GM12878 (cell line): ENCODE data around the gene SLC25A28. TPM values are rescaled to one million over a fixed set of nuclear protein-coding genes. Genes with fewer than 3 reads are reported as not detected.

Experiments used
- ATAC-seq: fragments of 200-7000 bp; cut with Tn5 transposase; 3 replicates; pipeline ENCODE4 v1.9.1; 2020; ENCODE audit warnings: mild to moderate bottlenecking, moderate library complexity
- BruUV-seq: library from RNA; stranded (reverse); fragments of 400-500 nt; replicated peaks from 2 replicates; lab custom pipeline; 2021; lab: Mats Ljungman, UMichigan
- CTCF ChIA-PET: fragments of 300-600 bp; sonication (Branson Sonifier 250); formaldehyde crosslinking; extraction: SDS; loops from one replicate; lab custom pipeline; 2021; ENCODE audit warnings: inconsistent platforms; lab: Yijun Ruan, JAX
- POLR2A ChIA-PET: fragments of 350-600 bp; formaldehyde crosslinking; extraction: SDS; loops from one replicate; lab custom pipeline; 2021; ENCODE audit warnings: inconsistent platforms; lab: Charles Lee
- RAD21 ChIA-PET: fragments of 300-600 bp; sonication (Branson Sonifier 250); formaldehyde crosslinking; loops from one replicate; lab custom pipeline; 2023; ENCODE audit warnings: antibody characterized with exemption; ENCODE audit not compliant: unreplicated experiment; lab: Charles Lee
- SMC1A ChIA-PET: fragments of 300-600 bp; sonication (Branson Sonifier 250); formaldehyde crosslinking; loops from one replicate; lab custom pipeline; 2023; ENCODE audit not compliant: unreplicated experiment, uncharacterized antibody; lab: Charles Lee
- DNase-seq: peaks from one replicate; pipeline ENCODE4 v3.0.0-alpha.2; 2011; ENCODE audit warnings: low read depth, low spot score
- FAIRE-seq: peaks from 3 replicates; lab custom pipeline; 2011; peaks lifted over from hg19 to GRCh38; lab: Jason Lieb, UNC
- H2AFZ ChIP-seq: 2 replicates; pipeline ENCODE4 v1.6.0; 2011; ENCODE audit warnings: low read depth, low read length, control low read depth; ENCODE audit not compliant: control insufficient read depth
- H3K27ac ChIP-seq: 2 replicates; pipeline ENCODE4 v1.5.1; 2011; ENCODE audit warnings: control low read depth; ENCODE audit not compliant: control insufficient read depth, insufficient read depth
- H3K27me3 ChIP-seq, 2 experiments: replicated peaks in 1 of 2; 2 replicates each; pipeline versions ENCODE4 v1.6.0 to v1.6.1; 2011; ENCODE audit warnings: low read length in 1 of 2; ENCODE audit not compliant: control insufficient read depth in 2 of 2, insufficient read depth in 2 of 2
- H3K36me3 ChIP-seq, 2 experiments: 2 replicates each; pipeline ENCODE4 v1.5.1; 2011; ENCODE audit warnings: low read length in 1 of 2; ENCODE audit not compliant: control insufficient read depth in 2 of 2, insufficient read depth in 2 of 2
- H3K4me1 ChIP-seq: 2 replicates; pipeline ENCODE4 v1.6.1; 2011; ENCODE audit warnings: mild to moderate bottlenecking, low read length, moderate library complexity, mixed read lengths; ENCODE audit not compliant: control insufficient read depth, insufficient read depth
- H3K4me2 ChIP-seq: 2 replicates; pipeline ENCODE4 v1.6.0; 2011; ENCODE audit warnings: control low read depth; ENCODE audit not compliant: control insufficient read depth, insufficient read depth
- H3K4me3 ChIP-seq: fragments of 200-600 bp; sonication (generic); 2 replicates; pipeline ENCODE4 v1.5.1; 2016
- H3K79me2 ChIP-seq: 2 replicates; pipeline ENCODE4 v1.6.0; 2011; ENCODE audit warnings: low read length; ENCODE audit not compliant: control insufficient read depth, insufficient read depth
- H3K9ac ChIP-seq: 2 replicates; pipeline ENCODE4 v1.8.0; 2011; ENCODE audit warnings: low read length, control low read depth, mixed read lengths; ENCODE audit not compliant: control insufficient read depth, insufficient read depth
- H3K9me3 ChIP-seq: replicated peaks from 3 replicates; pipeline ENCODE4 v1.5.1; 2011; ENCODE audit warnings: mild to moderate bottlenecking, low read length; ENCODE audit not compliant: control insufficient read depth, insufficient read depth
- H4K20me1 ChIP-seq: 2 replicates; pipeline ENCODE4 v1.6.0; 2011; ENCODE audit not compliant: control insufficient read depth, insufficient read depth
- BCLAF1 ChIP-seq: fragments of 450-650 bp; IDR thresholded peaks from 2 replicates; pipeline ENCODE4 v1.6.1; 2017; ENCODE audit warnings: antibody characterized with exemption, mild to moderate bottlenecking, moderate library complexity
- HCFC1 ChIP-seq: fragments of 150-350 bp; IDR thresholded peaks from 2 replicates; pipeline ENCODE4 v1.6.1; 2014; ENCODE audit warnings: low read length
- IKZF2 ChIP-seq, 2 experiments: fragments of 450-650 bp; IDR thresholded peaks; 2 replicates each; pipeline ENCODE4 v1.6.1; 2017; ENCODE audit warnings: mild to moderate bottlenecking in 2 of 2, moderate library complexity in 2 of 2
- IRF4 ChIP-seq: IDR thresholded peaks from 2 replicates; pipeline ENCODE4 v1.6.1; 2011; ENCODE audit warnings: low read depth, low read length
- KLF5 ChIP-seq: fragments of 450-650 bp; IDR thresholded peaks from 2 replicates; pipeline ENCODE4 v1.6.1; 2014; ENCODE audit warnings: mild to moderate bottlenecking; ENCODE audit not compliant: partially characterized antibody
- MTA3 ChIP-seq: IDR thresholded peaks from 2 replicates; pipeline ENCODE4 v1.6.1; 2012; ENCODE audit warnings: low read length, inconsistent platforms, borderline replicate concordance
- NRF1 ChIP-seq: conservative IDR thresholded peaks from 2 replicates; pipeline ENCODE4 v1.6.1; 2011; ENCODE audit warnings: mild to moderate bottlenecking, low read depth, low read length, improper control_type of control experiment
- PML ChIP-seq: IDR thresholded peaks from 2 replicates; pipeline ENCODE4 v1.6.1; 2012; ENCODE audit warnings: low read length, inconsistent platforms
- POLR2AphosphoS5 ChIP-seq: IDR thresholded peaks from 2 replicates; pipeline ENCODE4 v1.6.1; 2011; ENCODE audit warnings: mild to moderate bottlenecking, low read length, inconsistent platforms
- SUPT20H ChIP-seq: IDR thresholded peaks from 2 replicates; pipeline ENCODE4 v1.6.1; 2011; ENCODE audit warnings: low read depth, mild to moderate bottlenecking, low read length, moderate library complexity, borderline replicate concordance; ENCODE audit not compliant: control insufficient read depth
- TBL1XR1 ChIP-seq: IDR thresholded peaks from 2 replicates; pipeline ENCODE4 v1.6.1; 2012; ENCODE audit warnings: low read depth, low read length, improper control_type of control experiment
- WRNIP1 ChIP-seq: IDR thresholded peaks from 2 replicates; pipeline ENCODE4 v1.6.1; 2011; ENCODE audit warnings: low read depth, low read length, improper control_type of control experiment, borderline replicate concordance
- ZBTB4 ChIP-seq: fragments of 450-650 bp; formaldehyde crosslinking; IDR thresholded peaks from 2 replicates; pipeline ENCODE4 v1.4.0; 2022; ENCODE audit warnings: mild to moderate bottlenecking, moderate library complexity
- ZSCAN29 ChIP-seq: fragments of 450-650 bp; IDR thresholded peaks from 2 replicates; pipeline ENCODE4 v1.6.1; 2017; ENCODE audit warnings: mild to moderate bottlenecking, moderate library complexity
- WGBS: methylation state at CpG from one replicate; pipeline ENCODE4 v1.1.6; 2016; ENCODE audit warnings: low lambda C conversion rate; ENCODE audit not compliant: insufficient replicate concordance, insufficient coverage; ENCODE audit errors: missing lambda C conversion rate; 5-methylcytosine and 5-hydroxymethylcytosine counted together
- in situ Hi-C: fragments of 300-500 bp; cut with MboI; formaldehyde crosslinking; loops from 9 replicates; pipeline ENCODE4 v1.14.3; 2018; ENCODE audit warnings: mixed read lengths
- intact Hi-C: fragments of 100-400 bp; cut with micrococcal nuclease; formaldehyde crosslinking; loops from one replicate; pipeline ENCODE4 v1.14.2; 2022; ENCODE audit not compliant: unreplicated experiment
- polyA plus RNA-seq, 11 experiments: library from polyadenylated mRNA; depleted of rRNA in 4 of 11; unstranded in 6 of 11; stranded (reverse) in 5 of 11; fragments of >200 nt; fragmentation: Nextera tagmentation in 4 of 11; fragmentation: Illumina TruSeq in 1 of 11; extraction: Ambion mirVana in 4 of 11; extraction: Trizol in 1 of 11; gene quantifications; 1 replicate in 1 of 11; 2 replicates in 10 of 11; pipeline versions ENCODE4 v1.2.1 to v1.2.3, GENCODE V29; 2011 to 2016; ENCODE audit warnings: inconsistent platforms in 2 of 11, missing spikeins in 2 of 11, low read depth in 1 of 11
- total RNA-seq, 4 experiments: library from RNA; depleted of rRNA in 3 of 4; stranded (reverse); fragments of >200 nt in 3 of 4; fragmentation: Illumina TruSeq in 1 of 4; extraction: Trizol in 1 of 4; gene quantifications; 2 replicates each; pipeline versions ENCODE4 v1.2.1 to v1.2.3, GENCODE V29; 2013 to 2021
- TF ChIP-seq, protein P1 (sequence below): fragments of 450-650 bp; IDR thresholded peaks from 2 replicates; pipeline ENCODE4 v1.6.1; 2017; ENCODE audit warnings: low read depth, mild to moderate bottlenecking, moderate library complexity

The SLC25A28 gene
- total and polyA plus RNA-seq, 10 of the 15 experiments (the other 5 are each of a cell fraction or from before 2014, with no cell fraction given) = 7.5 to 47.8 (median 24.9) TPM

DNA sequence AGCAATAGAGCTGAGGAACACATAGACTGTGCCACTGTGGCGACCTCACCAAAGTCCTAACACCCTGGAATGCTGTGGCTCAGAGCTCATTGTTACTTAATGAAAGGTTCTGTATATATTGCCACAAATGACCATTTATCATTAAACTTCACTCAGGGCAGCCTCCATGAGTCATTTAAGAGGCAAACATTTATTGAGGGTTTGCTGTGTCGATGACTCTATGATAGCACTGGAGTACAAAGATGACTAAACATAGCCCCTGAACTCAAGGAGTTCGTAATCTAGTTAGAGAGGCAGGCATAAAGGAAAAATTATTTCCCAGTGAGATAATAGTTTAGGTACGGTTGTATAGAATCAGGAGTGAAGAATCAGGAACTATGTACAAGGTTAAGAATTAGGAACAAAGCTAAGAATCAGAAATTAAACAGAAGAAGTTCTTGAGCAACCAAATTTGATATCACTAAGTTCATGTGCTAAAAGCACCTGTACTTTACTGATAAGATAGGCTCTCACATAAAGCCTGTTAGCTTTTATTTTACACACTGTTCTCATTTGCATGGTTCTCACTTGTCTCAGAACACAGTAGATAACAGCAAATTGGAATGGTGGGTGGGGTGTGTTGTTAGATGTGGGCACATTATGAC lies 47.0 kb upstream of the SLC25A28 start:
- in situ Hi-C loops (no loop called here), intact Hi-C loops (no loop called here)
- Histone ChIP-seq H3K4me2 (no peak overlapping the region), H2AFZ (no peak overlapping the region), H3K79me2 (no peaks in the 10 kb centered on the region), H3K27me3 (no peaks in the 10 kb centered on the region), H3K9ac (no peak overlapping the region), H4K20me1 (no peaks in the 10 kb centered on the region), H3K4me3 (no peak overlapping the region), H3K4me1 (no peaks in the 10 kb centered on the region), H3K9me3 (no peaks in the 10 kb centered on the region), H3K27ac (no peak overlapping the region), H3K36me3 (no peaks in the 10 kb centered on the region)
- WGBS = 84% methylated on average over 4 of the region's 4 CpGs
- ChIA-PET SMC1A (interaction anchor here (1.1 kb wide), 1 partner anchor 12 kb away, joined by 3 read pairs; no protein-coding TSS in a partner anchor), POLR2A (no interaction called here), RAD21 (no interaction called here), CTCF (no interaction called here)
- FAIRE-seq (no peak), ATAC-seq (no peak), DNase-seq (no peak)
- TF ChIP-seq WRNIP1 (no peak), NRF1 (no peak), HCFC1 (no peak), BCLAF1 (no peak), ZBTB4 (CRISPR knock-in tag) (no peak), TBL1XR1 (no peak), PML (no peak), POLR2AphosphoS5 (no peak), KLF5 (no peak), ZSCAN29 (no peak), IRF4 (no peak), SUPT20H (no peak), MTA3 (no peak), IKZF2 (IDR thresholded peaks at IDR 0.05) (no peak)
- TF ChIP-seq, protein P1, sequence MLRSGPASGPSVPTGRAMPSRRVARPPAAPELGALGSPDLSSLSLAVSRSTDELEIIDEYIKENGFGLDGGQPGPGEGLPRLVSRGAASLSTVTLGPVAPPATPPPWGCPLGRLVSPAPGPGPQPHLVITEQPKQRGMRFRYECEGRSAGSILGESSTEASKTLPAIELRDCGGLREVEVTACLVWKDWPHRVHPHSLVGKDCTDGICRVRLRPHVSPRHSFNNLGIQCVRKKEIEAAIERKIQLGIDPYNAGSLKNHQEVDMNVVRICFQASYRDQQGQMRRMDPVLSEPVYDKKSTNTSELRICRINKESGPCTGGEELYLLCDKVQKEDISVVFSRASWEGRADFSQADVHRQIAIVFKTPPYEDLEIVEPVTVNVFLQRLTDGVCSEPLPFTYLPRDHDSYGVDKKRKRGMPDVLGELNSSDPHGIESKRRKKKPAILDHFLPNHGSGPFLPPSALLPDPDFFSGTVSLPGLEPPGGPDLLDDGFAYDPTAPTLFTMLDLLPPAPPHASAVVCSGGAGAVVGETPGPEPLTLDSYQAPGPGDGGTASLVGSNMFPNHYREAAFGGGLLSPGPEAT = no peak
- BruUV-seq = no TSS peak
